HG03280 (cell line): Measurements from ENCODE around the gene KLHL29.

Experiments used
- ATAC-seq: cut with Tn5 transposase; IDR thresholded peaks from one replicate; pipeline ENCODE4 v1.9.1; 2021; ENCODE audit warnings: mild to moderate bottlenecking, moderate library complexity; ENCODE audit not compliant: unreplicated experiment

Gene KLHL29

DNA sequence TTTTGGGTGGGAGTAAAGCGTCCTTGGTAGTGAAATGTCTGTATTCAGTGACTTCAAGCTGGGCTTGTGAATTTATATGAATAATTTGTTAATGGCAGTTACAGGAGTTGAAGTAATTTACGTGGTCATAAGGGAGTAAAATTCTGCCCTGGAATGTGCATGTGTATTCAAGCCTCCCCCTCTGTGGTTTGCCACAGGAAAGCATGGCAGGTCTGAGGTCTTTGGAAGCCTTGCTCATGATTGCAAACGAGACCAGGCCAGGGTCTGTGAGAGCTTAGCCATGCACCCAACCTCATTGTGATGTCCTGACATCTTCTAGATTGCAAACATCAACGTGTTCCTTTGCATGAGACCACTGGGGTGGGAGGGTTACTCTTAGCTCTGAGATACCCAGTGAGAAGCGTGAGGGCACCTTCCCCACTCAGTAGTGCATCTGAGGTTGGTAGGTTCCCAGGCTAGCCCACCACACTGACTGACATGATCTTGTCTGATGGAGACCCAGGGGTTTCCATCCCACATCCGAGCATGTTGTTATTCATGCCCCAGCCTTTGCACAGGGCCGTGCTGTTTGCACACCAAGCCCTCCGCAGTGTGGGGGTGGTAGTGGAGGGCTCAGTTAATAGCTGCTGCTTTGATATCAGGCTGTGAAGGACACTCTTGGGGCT, 216.5 kb downstream of the KLHL29 start:
- ATAC-seq, result no peak

DNA sequence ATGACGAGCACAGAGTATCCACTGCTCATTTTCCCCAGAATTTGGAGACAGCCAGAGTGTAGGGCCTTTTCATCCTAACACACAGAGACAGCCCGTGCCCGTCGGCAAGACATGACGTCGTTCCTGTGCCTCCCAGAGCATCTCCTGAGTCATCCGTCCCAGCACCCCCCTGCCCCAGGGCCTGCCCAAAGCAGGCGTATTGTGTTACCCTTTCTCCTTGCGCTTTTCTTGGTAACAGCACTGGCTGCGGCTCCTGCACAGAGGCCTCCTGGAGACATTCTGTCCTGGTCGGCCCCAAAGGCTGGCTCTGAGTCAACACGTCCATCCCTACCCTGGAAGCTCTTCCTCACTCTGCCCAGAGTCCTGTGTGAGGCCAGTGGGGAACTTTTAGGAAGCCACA, 217.1 kb downstream of the KLHL29 start:
- ATAC-seq, result no peak

DNA sequence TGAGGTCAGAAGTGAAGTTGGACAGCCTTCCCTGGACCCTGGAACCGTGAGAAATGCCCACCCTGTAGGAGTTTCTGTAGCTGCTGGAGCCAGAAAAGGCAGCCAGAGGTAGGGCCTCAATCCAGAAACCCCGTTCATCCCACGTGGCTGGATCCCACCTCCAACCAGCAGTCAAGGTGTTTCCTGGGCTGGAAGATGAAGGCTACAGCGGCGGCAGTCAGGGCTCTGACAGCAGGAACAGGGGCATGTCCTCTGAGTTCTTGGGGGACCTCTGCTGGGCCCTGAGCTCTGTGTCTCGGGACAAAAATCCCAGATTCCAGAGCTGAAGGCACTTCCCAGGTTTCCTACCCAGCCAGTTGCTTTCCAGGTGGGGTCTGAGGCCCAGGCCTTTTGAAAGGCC, 218.2 kb downstream of the KLHL29 start:
- no peak for ATAC-seq

DNA sequence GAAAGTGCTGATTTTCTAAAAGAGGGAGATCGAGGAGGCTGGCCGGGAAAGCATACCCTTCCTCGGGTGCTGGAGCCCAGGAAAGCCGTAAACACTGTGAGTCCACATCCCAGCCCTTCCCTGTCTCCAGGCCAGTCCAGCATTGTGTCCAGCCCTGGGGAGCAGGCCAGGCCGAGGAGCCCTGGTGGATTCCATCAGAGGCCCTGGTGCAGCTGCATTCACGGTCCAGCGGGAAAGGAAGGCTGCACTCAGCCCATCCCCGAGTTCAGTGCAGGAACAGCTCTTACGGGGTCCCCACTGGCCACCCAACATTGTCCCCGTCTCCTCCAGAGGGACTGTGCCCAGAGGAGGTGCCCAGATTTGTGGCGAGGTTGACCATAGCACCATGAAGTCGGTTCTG, 218.6 kb downstream of the KLHL29 start:
- ATAC-seq, result no peak

DNA sequence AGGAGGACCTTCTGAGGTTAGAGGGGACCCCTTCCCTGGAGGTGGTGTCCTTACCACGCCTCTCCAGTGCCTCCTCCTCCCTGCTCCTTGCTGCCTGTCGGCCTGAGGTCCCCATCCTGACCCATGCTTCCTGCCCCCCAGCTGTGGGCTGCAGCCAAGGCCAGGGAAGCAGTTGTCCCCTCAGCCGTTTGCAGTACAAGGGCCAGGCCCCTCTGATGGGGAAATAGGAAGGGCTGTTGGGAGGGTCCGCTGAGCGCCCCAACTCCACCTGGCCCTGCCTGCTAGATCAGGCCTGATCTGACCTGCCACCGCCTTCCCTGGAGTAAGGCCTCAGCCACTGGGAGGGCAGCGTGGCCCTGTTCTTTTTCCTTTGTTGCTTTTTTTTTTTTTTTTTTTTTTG, 219.8 kb downstream of the KLHL29 start:
- ATAC-seq, result no peak

DNA sequence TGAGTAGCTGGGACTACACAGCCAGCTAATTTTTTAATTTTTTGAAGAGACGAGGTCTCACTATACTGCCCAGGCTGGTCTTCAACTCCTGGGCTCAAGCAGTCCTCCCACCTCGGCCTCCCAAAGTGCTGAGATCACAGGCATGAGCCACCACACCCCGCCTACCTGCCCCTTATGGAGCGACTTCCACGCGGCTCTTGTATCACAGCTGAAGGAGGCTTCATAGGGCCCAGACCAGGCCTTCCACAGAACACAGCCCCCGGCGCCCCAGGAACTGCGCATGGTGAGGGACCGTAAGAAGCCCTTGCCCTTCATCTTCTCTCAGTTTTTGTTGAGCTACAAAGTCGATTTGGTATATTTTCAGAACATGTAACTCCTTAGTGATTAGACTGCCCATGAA, 220.3 kb downstream of the KLHL29 start:
- ATAC-seq, result no peak

DNA sequence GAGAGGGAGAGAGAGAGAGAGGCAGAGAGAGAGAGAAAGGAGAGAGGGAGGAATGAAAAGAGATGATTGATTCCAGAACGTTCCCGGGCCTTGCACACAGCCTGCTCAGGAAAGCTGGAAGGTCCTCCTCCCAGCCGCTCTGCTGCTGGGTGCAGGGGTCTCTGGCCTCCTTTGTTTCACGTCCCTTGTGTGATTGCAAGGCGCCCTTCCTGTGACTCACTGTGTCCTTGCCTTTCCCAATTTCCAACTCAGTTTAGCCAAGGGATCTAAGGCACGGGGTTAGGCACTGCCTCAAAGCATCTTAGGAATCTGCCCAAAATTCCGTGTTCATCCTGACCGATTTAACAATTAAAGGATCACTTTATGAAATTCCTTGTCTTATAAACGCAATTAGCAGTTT, 221.2 kb downstream of the KLHL29 start:
- no peak for ATAC-seq

DNA sequence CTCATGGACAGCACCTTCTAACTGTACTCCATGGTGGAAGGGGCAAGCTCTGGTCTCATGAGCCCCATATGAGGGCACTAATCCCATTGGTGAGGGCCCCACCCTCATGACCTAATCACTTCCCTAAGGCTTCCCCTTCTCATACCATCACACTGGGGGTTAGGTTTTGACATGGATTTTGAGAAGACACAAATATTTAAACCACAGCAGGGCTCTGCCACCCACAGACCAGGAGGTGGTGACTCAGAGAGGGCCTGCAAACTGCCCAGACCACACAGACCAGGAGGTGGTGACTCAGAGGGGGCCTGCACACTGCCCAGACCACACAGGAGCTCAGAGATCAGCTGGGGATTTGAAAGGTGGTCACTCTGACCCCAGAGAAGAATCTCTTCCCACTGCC, 222.0 kb downstream of the KLHL29 start:
- no peak for ATAC-seq

DNA sequence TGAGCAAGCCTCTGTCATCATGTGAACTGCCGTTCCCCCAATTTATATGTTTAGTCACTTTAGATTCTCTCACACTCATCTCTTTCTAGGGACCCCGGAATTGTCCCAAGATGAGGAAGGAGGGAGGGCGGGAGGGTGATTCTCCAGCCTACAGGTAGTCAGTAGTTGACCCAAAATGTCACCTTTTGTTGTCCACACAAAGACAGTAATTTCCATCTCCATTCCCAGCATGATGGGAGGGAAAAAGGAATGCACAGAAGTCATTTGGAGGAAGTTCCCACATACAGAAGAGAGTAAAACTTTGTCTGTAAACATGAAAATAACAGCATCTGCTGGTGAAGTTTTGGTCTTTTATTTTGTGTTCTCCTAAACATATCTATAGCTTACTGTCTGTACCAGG, 222.9 kb downstream of the KLHL29 start:
- no peak for ATAC-seq

DNA sequence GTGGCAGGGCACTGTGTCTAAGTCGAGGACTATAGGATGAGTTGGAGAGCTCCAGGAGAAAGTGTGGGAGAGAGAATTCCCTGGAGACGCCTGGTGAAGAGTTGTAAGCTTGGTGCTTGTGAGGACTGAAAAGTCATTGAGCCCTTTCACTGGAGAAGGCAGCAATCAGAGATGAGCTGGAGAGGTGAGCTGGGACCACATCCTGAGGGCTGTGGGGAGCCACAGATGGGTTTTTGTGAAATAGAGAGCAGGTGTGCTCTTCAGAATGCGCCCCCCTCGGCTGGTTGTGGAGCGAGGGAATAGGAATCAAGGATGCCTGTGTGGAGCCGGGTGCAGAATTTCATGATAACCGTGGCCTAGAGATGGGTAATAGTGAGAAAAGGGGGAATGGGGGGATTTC, 224.3 kb downstream of the KLHL29 start:
- no peak for ATAC-seq

DNA sequence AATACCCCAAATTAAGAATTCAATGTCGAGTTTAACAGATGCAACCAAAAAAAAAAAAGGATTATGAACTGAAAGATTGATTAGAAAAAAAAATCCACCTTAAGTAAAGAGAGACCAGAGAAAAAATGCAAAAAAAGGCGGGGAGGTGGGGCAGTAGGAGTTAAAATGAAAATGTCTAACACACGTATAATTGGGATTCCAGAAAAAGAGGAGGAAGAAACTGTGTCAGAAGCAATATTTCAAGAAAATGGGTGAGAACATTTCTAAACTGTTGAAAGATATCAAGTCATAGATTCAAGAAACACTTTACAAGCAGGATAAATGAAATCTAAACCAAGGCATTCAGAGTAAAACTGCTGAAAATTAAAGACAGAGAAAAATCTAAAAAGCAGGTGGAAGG, 226.9 kb downstream of the KLHL29 start:
- ATAC-seq, result no peak

DNA sequence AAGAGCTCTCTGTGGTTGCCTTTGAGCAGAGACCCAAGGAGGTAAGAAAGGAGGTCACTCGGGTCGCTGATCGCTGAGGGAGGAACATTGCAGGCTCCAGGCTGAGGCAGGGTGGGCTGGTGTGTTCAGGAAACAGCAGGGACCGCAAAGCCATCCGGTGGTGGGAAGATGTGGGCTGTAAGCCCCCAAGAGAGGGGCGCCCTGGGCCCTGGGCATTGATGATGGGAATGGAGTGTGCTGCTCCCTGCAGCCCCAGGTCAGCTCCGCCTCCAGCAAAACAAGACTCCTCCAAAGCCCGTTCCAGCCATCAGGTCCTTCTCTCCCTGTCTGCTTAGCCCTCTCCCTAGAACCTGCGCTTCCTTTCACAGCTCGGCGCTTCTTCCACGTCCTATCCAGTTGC, 229.7 kb downstream of the KLHL29 start:
- no peak for ATAC-seq

DNA sequence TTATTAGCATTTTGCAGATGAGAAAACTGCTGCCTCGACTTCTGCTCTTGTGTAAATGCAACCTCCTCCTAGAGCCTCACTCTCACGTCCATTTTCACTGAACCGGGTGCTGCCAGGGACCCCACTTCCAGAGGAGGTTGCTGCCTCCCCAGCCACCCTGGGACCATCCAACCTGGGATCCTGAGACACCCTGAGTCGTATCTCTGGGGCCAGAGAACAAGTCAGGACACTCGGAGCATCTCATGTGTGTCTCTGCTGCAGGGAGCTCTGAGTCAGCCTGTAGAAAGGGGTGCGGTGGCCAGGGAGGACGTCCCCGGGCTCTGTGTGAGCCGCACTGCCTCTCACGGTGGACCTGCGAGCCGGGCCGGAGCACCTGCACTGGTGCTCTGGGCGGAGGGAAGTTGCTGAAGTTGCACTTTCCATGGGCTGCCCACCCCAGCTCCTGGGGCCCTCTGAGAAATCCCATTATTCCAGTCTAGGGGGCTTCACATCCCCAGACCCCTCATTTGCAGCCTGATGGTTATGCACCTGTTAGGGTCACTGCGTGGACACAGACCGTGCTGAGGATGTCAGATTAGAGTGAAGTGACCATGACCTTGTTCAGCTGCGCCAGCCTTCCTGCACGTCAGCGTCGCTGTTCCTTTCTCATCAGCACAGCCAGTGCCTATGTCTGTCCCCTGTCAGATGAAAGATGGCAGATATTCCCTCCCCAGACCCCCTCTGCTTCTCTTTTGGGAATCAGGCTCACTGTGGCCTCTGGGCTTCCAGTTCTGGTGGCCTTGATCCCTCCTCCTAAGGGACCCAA, 230.4 kb downstream of the KLHL29 start:
- no peak for ATAC-seq

DNA sequence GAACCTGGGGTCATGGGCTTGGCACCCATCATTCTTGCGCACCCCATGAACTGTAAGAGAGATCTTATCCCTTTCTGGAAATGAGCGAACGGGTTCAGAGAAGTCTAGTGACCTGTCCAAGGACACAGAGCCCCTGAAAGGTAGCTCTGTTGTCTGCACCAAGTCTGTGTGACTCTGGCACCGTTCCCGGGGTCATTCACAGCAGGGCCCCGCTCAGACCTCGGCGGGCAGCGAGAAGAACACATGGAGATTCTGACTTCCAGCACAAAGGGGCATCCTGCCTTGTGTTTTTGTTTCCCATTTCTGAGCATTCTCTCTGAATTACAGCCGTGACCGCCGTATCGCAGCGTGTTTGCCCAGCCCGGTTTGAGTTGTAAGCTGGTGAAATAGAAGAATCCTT, 231.7 kb downstream of the KLHL29 start:
- no peak for ATAC-seq

DNA sequence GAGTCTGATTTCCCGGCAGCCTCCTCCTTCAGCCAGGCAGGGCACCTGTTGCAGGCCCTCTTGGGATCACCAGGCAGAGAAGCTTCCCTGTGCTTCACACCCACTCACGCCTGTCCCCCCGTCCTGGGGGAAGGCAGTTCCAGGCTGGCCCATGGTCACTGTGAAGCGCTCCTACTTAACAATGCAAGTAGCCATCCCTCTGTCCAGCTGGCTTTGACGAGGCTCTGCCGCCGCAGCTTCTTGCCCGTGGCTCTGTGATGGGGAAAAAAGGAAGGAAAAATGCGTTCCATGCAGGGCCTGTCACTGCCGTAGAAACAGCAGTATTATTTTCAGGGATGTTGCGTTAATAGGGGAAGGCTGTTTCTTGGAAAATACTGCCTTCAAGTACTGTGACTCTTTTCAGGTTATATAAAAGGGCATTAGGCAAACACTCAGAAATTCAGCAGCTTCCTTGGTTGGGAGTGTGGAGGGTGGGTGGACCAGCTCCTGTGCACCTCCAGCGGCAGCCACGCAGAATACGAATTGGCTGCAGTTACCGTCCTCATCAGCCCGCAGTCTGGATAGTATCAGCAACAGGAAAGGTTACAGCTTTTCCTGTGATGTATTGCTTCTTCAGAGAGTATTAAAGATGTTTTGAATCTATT, 232.3 kb downstream of the KLHL29 start:
- ATAC-seq, result no peak

DNA sequence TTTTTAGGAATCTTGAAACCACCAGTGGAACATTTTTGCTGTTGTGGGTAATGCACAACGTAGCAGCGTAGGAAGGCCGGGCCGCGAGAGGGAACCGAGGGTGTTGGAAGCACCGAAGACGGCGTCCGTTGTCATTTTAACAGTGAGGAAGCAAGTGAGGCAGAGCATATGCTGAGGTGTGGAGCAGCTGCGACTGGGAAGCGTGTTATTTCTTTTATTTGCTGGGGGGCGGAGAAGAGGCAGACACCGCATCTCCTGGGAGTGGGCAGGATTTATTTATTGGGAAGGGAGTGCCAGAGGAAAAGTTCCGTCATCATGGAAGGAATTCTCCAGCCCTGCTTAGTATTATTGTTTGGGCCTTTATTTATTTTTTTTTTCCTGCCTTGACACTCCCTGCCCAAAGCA, 232.8 kb downstream of the KLHL29 start:
- no peak for ATAC-seq

DNA sequence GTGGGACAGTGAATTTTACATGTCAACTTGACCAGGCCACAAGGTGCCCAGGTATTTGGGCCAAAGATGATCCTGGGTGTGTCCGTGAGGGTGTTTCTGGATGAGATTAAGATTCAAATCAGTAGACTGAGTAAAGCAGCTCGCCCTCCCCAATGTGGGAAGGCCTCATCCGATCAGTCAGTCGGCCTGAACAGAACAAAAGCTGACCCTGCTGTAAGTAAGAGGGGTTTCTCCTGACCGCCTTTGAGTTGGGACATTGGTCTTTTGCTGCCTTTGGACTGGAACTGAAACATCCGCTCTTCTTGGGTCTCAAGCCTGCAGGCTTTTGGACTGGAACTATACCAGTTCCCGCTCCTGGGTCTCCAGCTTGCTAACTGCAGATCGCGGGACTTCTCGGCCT, 233.3 kb downstream of the KLHL29 start:
- ATAC-seq, result no peak

DNA sequence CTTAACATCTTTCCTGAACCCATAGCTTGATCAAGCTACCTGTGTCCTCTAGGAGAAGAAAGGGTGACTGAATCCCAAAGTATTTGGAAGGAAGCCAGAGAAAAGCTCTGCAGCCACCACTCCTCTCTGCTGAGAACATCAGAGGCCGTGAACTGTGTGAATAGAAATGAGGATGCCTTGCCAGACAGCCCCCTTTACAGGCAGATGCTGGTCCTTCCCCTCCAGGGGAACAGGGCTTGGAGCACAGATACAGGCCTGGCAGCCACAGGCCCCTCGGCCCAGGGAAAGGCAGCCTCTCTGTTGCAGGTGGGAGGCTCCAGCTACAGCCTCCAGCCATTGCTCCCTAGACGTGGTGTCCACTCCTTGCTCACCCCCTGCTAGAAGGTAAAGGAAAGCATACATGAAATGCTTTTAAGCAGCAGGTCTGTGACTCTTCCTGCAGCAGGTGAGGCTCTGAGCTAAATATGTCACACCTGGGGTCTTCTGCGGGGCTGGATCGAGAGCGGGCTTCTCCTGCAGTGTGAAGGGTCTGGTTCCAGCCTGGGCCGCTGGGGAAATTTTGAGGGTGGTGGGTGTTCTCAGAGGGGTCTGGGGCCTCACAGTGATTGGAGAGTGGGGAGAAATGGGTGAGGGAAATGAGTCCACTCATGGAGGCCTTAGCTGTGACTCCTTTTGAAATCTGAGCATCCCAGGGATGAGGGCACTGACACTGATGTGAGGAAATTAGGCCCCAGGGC, 234.0 kb downstream of the KLHL29 start:
- no peak for ATAC-seq

DNA sequence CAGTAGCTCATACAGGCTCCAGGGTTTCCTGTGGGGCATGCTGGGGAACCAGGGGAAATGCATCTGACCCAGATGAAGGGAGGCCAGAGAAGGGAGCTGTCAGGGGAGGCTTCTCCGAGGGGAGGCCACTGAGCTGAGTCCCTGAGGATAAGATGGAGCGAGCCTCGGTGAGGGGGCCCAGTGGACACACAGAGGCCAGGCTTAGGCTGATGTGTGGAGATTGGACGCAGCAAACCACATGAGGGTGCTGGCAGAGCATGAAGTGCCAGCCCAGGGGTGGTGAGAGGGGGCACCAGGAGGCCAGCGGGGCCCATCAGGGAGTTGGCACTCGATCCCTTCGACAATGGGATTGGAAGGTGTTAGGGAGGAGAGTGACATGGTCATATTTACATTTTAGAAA, 235.0 kb downstream of the KLHL29 start:
- ATAC-seq, result no peak

DNA sequence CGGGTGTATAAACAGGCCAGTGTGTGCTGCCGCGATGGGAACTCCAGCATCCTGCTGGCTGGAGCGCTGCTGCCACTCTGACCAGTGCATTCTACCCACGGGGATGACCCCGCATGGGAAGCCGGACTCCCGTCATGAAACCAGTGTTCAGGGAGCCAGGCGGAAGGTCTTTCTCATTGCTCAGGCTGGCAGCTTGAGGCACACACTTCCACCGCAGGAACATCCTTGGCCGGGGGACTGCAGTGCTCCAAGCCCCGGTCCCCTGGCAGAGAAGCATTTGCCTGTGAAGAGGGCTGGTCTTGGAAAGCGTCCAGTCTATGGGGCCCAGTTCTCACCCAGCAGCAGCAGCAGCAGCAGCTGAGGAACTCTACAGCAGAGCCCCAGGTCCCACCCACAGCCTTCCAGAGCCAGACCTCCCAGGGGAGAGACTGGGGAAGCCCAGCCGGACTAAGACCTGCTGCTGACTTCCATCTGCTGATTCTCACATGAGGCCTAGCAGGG, 235.9 kb downstream of the KLHL29 start:
- no peak for ATAC-seq

DNA sequence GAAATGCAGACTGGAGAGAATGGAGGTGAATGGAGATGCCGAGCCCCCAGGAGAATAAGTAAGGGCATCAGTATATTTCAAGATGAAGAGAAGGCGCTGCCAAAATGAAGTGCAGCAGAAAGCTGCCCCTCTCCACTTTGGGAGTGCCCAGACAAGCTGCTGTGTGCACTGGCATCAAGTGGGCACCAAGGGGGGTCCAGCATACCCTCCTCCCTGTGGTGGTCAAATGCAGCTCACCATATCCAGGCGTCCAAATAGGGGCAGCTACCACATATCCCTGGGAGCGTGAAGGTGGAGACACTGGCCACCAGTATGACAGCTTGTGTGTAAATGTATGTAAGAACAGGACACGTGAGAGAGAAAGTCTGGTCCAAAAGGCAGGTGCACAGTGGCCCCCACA, 236.6 kb downstream of the KLHL29 start:
- no peak for ATAC-seq
